Measurements from ENCODE around the gene PBX3. TPM values are rescaled to one million over a fixed set of nuclear protein-coding genes. Genes with fewer than 3 reads are reported as not detected.

Gene PBX3
- total and polyA plus RNA-seq, 2 of the 13 experiments (the other 11 are each of a cell fraction or from before 2014, with no cell fraction given) = 6.0 to 11.2 TPM

- TF ChIP-seq ZBTB46 (CRISPR knock-in tag; IDR thresholded peaks at IDR 0.05; ENCODE audit: borderline replicate concordance) (0 out of 2 replicates have a peak, but pooled peaks have one; percentile 32), CSRNP1 (CRISPR knock-in tag; IDR thresholded peaks at IDR 0.05) (peak; percentile 50; the same call in 1 of the 2 replicates), ZNF781 (CRISPR knock-in tag; IDR thresholded peaks at IDR 0.05; ENCODE audit: borderline replicate concordance, not compliant biosample characterization) (no peak), MIER2 (CRISPR knock-in tag; IDR thresholded peaks at IDR 0.05) (no peak), ZBTB3 (CRISPR knock-in tag; IDR thresholded peaks at IDR 0.05; ENCODE audit: borderline replicate concordance, low read depth) (no peak), RXRB (CRISPR knock-in tag; IDR thresholded peaks at IDR 0.05; ENCODE audit: borderline replicate concordance) (peak; percentile 36; the same call in 1 of the 2 replicates), ZFY (CRISPR knock-in tag; IDR thresholded peaks at IDR 0.05) (peak; percentile 85), BRCA1 (CRISPR knock-in tag; IDR thresholded peaks at IDR 0.05) (no peak), ZBTB40 (IDR thresholded peaks at IDR 0.05) (peak; percentile 82), ZBTB40 (CRISPR knock-in tag; IDR thresholded peaks at IDR 0.05) (no peak), ZBTB7B (CRISPR knock-in tag; IDR thresholded peaks at IDR 0.05) (no peak; the same call in 1 of the 2 replicates), RNF219 (CRISPR knock-in tag; IDR thresholded peaks at IDR 0.05) (no peak), DNMT3B (CRISPR knock-in tag; conservative IDR thresholded peaks at IDR 0.05) (no peak), ONECUT2 (CRISPR knock-in tag; IDR thresholded peaks at IDR 0.05) (no peak)
Observed at GRCh38 chr9:125706651-125707471, 40.3 kb upstream of the PBX3 start, which contains the start of gene MAPKAP1 (continued).

Measured in HepG2 (cell line).